Fibroblast of villous mesenchyme (primary cell): ENCODE data around the gene ERGIC2. TPM values are rescaled to one million over a fixed set of nuclear protein-coding genes. Genes with fewer than 3 reads are reported as not detected.
A peak's percentile ranks its signal among the peaks of the same experiment; 100 is the strongest.

Experiments
- DNase-seq: peaks from one replicate; pipeline ENCODE4 v3.0.0-alpha.2; 2010; ENCODE audit warnings: low read depth
- H3K4me3 ChIP-seq: 2 replicates; pipeline ENCODE4 v1.5.1; 2011; ENCODE audit warnings: low read depth, mild to moderate bottlenecking, low read length
- total RNA-seq: library from RNA; depleted of rRNA; stranded (reverse); fragments of >200 nt; gene quantifications from 2 replicates; pipeline ENCODE4 v1.2.3, GENCODE V29; 2012
- TF ChIP-seq, protein P1 (sequence below): IDR thresholded peaks from 2 replicates; pipeline ENCODE4 v1.5.1; 2012; ENCODE audit warnings: low read depth, mild to moderate bottlenecking, low read length; ENCODE audit not compliant: insufficient read depth

ERGIC2 gene
- total RNA-seq, 1 donor, result 90.7 TPM

DNA sequence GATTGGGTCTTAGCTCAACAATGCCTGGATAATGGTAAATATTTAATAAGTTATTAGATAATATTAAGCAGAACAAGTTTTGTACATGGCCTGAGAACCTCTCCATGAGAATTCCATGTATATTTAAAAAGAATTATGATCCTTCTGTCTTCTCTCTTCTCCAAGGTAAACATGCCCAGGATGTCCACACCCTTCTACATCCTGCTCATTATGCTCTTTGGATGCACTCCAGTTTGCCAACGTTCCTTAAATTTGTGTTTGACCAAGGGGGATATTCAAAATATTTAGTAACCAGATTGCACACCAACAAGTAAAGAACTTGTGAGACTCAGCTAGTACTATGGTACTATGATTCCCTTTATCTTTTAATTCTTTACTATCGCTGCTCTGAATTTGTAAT lies 44.8 kb upstream of the ERGIC2 start:
- TF ChIP-seq, protein P1, sequence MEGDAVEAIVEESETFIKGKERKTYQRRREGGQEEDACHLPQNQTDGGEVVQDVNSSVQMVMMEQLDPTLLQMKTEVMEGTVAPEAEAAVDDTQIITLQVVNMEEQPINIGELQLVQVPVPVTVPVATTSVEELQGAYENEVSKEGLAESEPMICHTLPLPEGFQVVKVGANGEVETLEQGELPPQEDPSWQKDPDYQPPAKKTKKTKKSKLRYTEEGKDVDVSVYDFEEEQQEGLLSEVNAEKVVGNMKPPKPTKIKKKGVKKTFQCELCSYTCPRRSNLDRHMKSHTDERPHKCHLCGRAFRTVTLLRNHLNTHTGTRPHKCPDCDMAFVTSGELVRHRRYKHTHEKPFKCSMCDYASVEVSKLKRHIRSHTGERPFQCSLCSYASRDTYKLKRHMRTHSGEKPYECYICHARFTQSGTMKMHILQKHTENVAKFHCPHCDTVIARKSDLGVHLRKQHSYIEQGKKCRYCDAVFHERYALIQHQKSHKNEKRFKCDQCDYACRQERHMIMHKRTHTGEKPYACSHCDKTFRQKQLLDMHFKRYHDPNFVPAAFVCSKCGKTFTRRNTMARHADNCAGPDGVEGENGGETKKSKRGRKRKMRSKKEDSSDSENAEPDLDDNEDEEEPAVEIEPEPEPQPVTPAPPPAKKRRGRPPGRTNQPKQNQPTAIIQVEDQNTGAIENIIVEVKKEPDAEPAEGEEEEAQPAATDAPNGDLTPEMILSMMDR, result no peak
- H3K4me3 ChIP-seq, result no peak overlapping the region
- no peak for DNase-seq

DNA sequence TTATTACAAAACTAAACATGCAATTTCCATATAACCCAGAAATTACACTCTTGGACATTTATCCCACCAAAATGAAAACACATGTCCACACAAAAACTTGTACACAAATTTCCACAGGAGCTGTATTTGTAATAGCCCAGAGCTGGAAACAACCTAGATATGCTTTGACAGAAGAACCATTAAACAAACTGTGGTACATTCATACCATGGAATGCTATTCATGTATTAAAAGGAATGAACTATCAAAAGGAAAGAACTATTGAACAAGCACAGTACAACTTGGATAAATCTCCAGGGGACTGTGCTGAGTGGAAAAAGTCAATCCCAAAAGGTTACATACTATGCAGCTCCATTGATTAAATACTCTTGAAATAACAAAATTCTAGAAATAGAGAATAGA lies 35.8 kb upstream of the ERGIC2 start:
- TF ChIP-seq, protein P1, result no peak
- H3K4me3 ChIP-seq, result no peak overlapping the region
- no peak for DNase-seq

DNA sequence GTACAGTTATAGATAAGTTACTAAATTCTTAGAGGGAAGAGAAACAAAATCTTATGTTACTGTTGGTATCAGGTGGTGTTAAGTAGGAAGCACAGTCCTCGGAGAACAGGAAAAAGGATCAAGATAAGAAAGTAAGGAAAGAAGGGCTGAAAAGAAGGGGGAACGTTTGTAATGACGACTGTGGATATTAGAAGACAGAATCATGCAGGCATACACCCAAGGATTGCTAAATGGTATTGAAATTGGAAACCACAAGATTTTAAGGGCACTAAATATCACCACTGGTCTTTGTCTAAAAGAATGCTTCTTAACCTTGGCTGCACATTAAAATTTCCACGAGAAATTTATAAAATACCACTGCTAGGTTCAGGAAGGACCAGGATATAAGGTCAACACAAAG lies 34.1 kb upstream of the ERGIC2 start:
- H3K4me3 ChIP-seq, result no peak overlapping the region
- TF ChIP-seq, protein P1, result no peak
- DNase-seq, result no peak

DNA sequence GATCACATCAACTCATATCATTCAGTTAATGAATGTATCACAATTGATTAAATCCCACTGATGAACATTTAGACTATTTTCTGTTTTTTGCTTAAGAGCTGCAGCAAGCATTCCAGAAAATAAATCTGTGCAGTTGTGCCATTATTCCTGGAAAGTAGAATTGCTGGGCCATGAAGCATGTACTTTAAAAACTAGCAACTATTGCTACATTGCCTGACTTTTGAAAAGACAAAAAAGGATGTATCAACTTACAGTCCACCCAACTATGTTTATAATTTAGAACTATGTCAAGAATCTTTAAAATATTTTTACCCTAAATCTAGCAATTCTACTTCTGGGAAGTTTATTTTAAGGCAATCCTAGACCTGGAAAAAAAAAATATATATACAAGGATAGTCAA lies 33.4 kb upstream of the ERGIC2 start:
- TF ChIP-seq, protein P1, result no peak
- peak; percentile 22 for DNase-seq

DNA sequence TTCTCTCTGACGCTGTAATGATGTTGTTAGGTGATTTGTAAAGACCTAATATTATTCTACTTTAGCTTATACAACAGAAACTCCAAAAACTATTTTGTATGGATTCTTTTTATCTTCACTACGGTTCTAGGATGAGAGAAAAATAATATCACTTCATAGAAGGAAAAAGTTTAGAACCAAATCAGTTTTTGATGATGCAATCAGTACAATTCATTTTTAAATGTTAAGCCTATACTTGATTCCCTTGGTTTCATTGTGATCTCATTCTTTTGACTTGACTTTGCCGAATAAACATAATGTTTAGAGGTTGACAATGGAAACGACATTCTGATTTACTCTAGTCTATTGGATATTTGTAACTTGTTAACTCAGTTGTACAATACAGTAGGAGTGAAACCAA lies 24.6 kb upstream of the ERGIC2 start:
- no peak overlapping the region for H3K4me3 ChIP-seq
- DNase-seq, result no peak
- TF ChIP-seq, protein P1, result no peak

More for the DNA sequence above, 33.4 kb upstream of the ERGIC2 start:
- no peak overlapping the region for H3K4me3 ChIP-seq

DNA sequence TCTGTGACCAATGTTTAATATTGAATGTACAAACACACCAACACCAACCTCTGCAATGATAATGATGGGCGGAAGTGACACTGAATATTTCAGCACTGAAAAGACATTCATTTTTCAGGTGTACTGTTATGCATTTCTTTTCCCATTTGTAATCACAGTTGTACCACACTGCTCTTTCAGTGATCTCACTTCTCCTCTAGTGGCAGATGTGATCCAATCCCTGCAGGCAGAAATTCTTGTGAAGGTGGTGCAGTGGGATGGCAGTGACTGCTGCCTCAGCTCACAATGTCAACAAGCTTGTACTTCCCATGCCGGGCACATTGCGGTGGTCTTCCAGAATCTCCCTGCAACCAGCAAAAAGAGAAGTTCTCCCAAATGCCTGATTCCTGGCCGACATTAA lies 23.0 kb upstream of the ERGIC2 start:
- H3K4me3 ChIP-seq, result no peak overlapping the region
- no peak for DNase-seq
- TF ChIP-seq, protein P1, result no peak

DNA sequence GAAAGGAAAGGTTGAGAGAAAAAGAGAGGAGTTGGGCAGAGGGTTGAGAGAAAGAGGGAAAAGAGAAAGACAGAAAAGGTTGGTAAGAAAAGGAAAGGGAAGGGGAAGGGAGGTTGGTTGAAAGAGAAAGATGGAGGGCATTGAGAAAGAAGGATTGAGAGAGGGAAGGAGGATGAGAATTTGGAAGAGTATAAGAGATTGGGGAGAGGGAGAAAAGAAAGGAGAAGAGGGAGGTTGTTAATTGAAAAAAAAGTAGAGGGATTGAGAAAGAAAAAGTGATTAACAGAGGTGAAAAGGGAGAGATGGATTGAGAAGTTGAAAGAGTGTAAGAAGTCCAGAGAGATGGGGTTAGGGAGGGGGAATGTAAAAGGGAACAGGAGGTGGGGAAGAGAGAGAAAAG lies 21.5 kb upstream of the ERGIC2 start:
- no peak for DNase-seq
- no peak overlapping the region for H3K4me3 ChIP-seq
- TF ChIP-seq, protein P1, result no peak
